Activated T-cell treated with anti-CD3 and anti-CD28 coated beads, Interleukin-2, amount 50 U/mL, for 4 hours (primary cell): Measurements from ENCODE around the gene ZNF382. TPM values are rescaled to one million over a fixed set of nuclear protein-coding genes. Genes with fewer than 3 reads are reported as not detected.
"Not testable (repeated sequence)": the region's sequence is repeated elsewhere in the genome, so short reads cannot be mapped to it uniquely, and the experiment has no call there.

Source experiments
- ATAC-seq, 2 donors: fragments of 200-7000 bp; cut with Tn5 transposase; one replicate each; pipeline ENCODE4 v1.10.0; 2021
- DNase-seq: peaks from one replicate; pipeline ENCODE4 v3.0.0-alpha.2; 2020
- H3K27me3 Mint-ChIP-seq: one replicate; pipeline ENCODE4 v1.8.0; 2021; ENCODE audit warnings: low read depth, mixed read lengths
- H3K36me3 Mint-ChIP-seq: one replicate; pipeline ENCODE4 v1.8.0; 2022; ENCODE audit warnings: mixed read lengths; ENCODE audit not compliant: insufficient read depth
- H3K4me1 Mint-ChIP-seq: one replicate; pipeline ENCODE4 v1.8.0; 2021; ENCODE audit warnings: low read depth, mixed read lengths
- H3K4me3 Mint-ChIP-seq: one replicate; pipeline ENCODE4 v1.8.0; 2021; ENCODE audit warnings: mild to moderate bottlenecking, moderate library complexity, mixed read lengths
- H3K9me3 Mint-ChIP-seq: one replicate; pipeline ENCODE4 v1.8.0; 2021; ENCODE audit warnings: mixed read lengths
- total RNA-seq, 3 donors: library from RNA; stranded (reverse); gene quantifications; one replicate each; pipeline ENCODE4 v1.2.1, GENCODE V29; 2021

ZNF382 gene
- total RNA-seq: 1 to 10 TPM; 6.2 to 9.7 (median 6.5) TPM

DNA sequence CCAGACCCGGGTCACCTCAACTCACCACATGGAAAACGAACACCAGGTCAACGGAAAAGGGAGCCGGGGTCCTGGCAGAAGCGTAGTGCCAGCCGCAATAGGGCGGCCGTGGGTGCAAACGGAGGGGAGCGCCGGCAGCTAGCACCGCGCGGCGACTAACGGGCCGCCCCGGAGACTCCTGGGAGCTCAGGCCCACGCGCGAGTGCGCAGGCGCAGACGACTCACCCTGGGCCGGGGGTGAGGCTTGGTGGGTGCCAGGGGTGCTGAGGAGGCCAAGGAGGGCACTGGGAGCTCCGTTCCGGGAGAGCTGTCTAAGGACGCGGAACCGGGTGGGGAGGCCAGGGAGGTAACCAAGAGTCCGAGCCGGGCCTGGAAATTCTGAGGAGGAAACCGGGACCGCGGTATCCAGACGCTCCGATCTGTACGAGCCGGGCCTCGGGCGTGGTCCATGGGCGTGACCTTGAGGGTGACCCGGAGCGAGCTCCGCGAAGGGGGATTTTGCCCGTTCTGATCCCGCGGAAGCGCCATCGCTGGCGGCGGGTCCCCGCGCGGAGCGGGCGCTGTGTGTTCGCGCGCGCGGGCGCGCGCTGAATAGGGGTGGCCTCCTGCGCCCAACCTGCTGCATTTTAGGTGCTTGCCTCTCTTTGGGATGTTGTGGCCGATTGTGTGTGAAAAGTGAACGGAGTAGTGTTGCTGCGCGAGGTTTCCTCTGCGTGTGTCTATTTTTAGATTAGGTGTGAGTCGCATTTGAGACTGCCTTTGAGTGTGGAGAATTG lies at the start of gene ZNF382:
ZNF382 (plus strand) TSS at position 213 of the 776 bp plus-strand sequence. CDS start 4,602 bp downstream, outside the sequence.
- peak; percentile 89 for DNase-seq
- peak within 1 kb of the TSS; percentile 87 for H3K4me3 Mint-ChIP-seq
- H3K4me1 Mint-ChIP-seq: peaks cover 23% of the 10 kb centered on the region
- peaks cover 16% of the 10 kb centered on the region for H3K9me3 Mint-ChIP-seq
- H3K36me3 Mint-ChIP-seq: peaks cover 28% of the 10 kb centered on the region
- no peaks in the 10 kb centered on the region for H3K27me3 Mint-ChIP-seq
- ATAC-seq: peak; percentile 84 to 86

GRCh38 chr19:36564391-36564790 lies 40.7 kb upstream of the ZNF382 start:
- no peaks in the 10 kb centered on the region for H3K27me3 Mint-ChIP-seq
- ATAC-seq (no peak), DNase-seq (no peak)
- peaks cover 51% of the 10 kb centered on the region for H3K9me3 Mint-ChIP-seq
- peaks cover 7% of the 10 kb centered on the region for H3K4me1 Mint-ChIP-seq
- H3K4me3 Mint-ChIP-seq: no peak overlapping the region
- H3K36me3 Mint-ChIP-seq: peaks cover 82% of the 10 kb centered on the region

DNA sequence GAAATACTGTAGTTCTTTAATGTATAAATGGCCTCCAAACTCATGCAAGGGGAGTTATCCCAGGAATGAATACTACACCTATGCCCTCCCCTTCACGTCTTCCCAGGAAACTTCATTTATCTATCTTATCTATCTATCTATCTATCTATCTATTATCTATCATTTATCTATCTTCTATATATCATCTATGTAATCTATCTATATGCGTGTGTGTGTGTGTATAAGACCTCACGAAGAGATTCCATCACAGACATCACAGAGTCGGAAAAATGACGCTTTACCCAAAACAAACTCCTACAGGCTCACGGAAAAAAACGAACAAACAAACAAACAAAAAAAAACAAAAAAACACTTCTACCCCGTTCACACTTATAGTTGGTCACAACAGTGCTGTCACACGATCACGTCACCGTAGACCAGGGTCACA lies 32.5 kb upstream of the ZNF382 start:
- no peak for ATAC-seq
- H3K4me3 Mint-ChIP-seq: peak overlapping the region; percentile 96
- peaks cover 36% of the 10 kb centered on the region for H3K4me1 Mint-ChIP-seq
- H3K9me3 Mint-ChIP-seq: peaks cover 11% of the 10 kb centered on the region
- peaks cover 47% of the 10 kb centered on the region for H3K36me3 Mint-ChIP-seq
- DNase-seq: no peak
- H3K27me3 Mint-ChIP-seq: no peaks in the 10 kb centered on the region

GRCh38 chr19:36573020-36573894 lies 31.9 kb upstream of the ZNF382 start, which contains the start of gene ZNF529:
Gene ZNF529 (minus strand): TSS chr19:36573292. CDS start chr19:36572346, 946 bp downstream.
- H3K9me3 Mint-ChIP-seq: peaks cover 7% of the 10 kb centered on the region
- H3K27me3 Mint-ChIP-seq: no peaks in the 10 kb centered on the region
- H3K36me3 Mint-ChIP-seq: peaks cover 42% of the 10 kb centered on the region
- H3K4me1 Mint-ChIP-seq: peaks cover 32% of the 10 kb centered on the region
- DNase-seq (peak; percentile 73), ATAC-seq (peak; percentile 96 to 97)
- H3K4me3 Mint-ChIP-seq: peak within 1 kb of the TSS; percentile 96

GRCh38 chr19:36573895-36574720 lies 31.0 kb upstream of the ZNF382 start:
- peaks cover 37% of the 10 kb centered on the region for H3K36me3 Mint-ChIP-seq
- H3K4me1 Mint-ChIP-seq: peaks cover 32% of the 10 kb centered on the region
- no peaks in the 10 kb centered on the region for H3K27me3 Mint-ChIP-seq
- H3K9me3 Mint-ChIP-seq: peaks cover 3% of the 10 kb centered on the region
- ATAC-seq (no peak), DNase-seq (no peak)
- peak overlapping the region; percentile 96 for H3K4me3 Mint-ChIP-seq

- Mint-ChIP-seq H3K4me1 (peaks cover 32% of the 10 kb centered on the region), H3K4me3 (peak overlapping the region; percentile 96), H3K27me3 (no peaks in the 10 kb centered on the region), H3K36me3 (peaks cover 38% of the 10 kb centered on the region), H3K9me3 (peaks cover 3% of the 10 kb centered on the region)
- DNase-seq (no peak), ATAC-seq (no peak)
Measured at GRCh38 chr19:36574741-36575140, 30.4 kb upstream of the ZNF382 start.

GRCh38 chr19:36577271-36577996 lies 27.7 kb upstream of the ZNF382 start:
- Mint-ChIP-seq H3K27me3 (no peaks in the 10 kb centered on the region), H3K4me1 (peaks cover 24% of the 10 kb centered on the region), H3K4me3 (no peak overlapping the region), H3K36me3 (peaks cover 43% of the 10 kb centered on the region), H3K9me3 (peaks cover 11% of the 10 kb centered on the region)
- ATAC-seq (no peak), DNase-seq (no peak)

DNA sequence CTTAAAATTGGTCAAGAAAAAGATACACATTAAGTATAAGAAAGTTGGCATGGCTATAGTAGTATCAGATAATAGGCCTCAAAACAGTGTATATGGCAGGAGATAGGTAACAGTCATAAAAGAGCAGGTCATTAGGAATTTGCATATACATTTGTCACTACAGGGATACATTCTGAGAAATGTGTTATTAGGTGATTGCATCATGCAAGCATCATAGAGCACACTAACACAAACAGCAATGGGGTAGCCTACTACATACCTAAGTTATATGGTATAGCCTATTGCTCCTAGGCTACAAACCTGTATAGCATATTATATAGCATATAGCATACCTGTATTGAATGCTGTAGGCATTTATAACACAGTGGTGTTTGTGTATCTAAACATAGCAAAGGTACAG lies 25.9 kb upstream of the ZNF382 start:
- peaks cover 11% of the 10 kb centered on the region for H3K4me1 Mint-ChIP-seq
- DNase-seq (no peak), ATAC-seq (no peak)
- no peaks in the 10 kb centered on the region for H3K27me3 Mint-ChIP-seq
- H3K9me3 Mint-ChIP-seq: peaks cover 21% of the 10 kb centered on the region
- no peak overlapping the region for H3K4me3 Mint-ChIP-seq
- peaks cover 48% of the 10 kb centered on the region for H3K36me3 Mint-ChIP-seq

DNA sequence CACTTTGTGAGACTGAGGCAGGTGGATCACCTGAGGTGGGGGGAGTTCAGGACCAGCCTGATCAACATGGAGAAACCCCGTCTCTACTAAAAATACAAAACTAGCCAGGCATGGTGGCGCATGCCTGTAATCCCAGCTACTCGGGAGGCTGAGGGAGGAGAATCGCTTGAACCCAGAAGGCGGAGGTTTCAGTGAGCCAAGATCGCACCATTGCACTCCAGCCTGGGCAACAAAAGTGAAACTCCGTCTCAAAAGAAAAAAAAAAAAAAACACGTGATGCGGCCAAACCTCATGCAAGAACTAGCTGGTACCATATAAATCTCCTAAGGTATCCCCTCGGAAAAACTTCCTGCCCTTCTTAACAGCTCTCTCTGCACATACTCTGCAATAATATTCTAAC lies 2.4 kb upstream of the ZNF382 start:
- ATAC-seq, H3K9me3 Mint-ChIP-seq, DNase-seq, H3K4me3 Mint-ChIP-seq, H3K27me3 Mint-ChIP-seq: not testable (repeated sequence)
- Mint-ChIP-seq H3K36me3 (peaks cover 11% of the 10 kb centered on the region), H3K4me1 (peaks cover 23% of the 10 kb centered on the region)

GRCh38 chr19:36604656-36605100 lies 435 bp upstream of the ZNF382 start:
- ATAC-seq (peak; percentile 93), DNase-seq (peak; percentile 85)
- Mint-ChIP-seq H3K4me1 (peaks cover 23% of the 10 kb centered on the region), H3K9me3 (peaks cover 16% of the 10 kb centered on the region), H3K36me3 (peaks cover 22% of the 10 kb centered on the region), H3K4me3 (peak overlapping the region; percentile 87), H3K27me3 (no peaks in the 10 kb centered on the region)

- peaks cover 23% of the 10 kb centered on the region for H3K4me1 Mint-ChIP-seq
- DNase-seq: no peak
- ATAC-seq: peak; percentile 6 to 7
- H3K36me3 Mint-ChIP-seq: peaks cover 32% of the 10 kb centered on the region
- H3K9me3 Mint-ChIP-seq: peaks cover 16% of the 10 kb centered on the region
- no peaks in the 10 kb centered on the region for H3K27me3 Mint-ChIP-seq
- H3K4me3 Mint-ChIP-seq: peak overlapping the region; percentile 87
Measured at GRCh38 chr19:36605877-36606478, 865 bp downstream of the ZNF382 start.

DNA sequence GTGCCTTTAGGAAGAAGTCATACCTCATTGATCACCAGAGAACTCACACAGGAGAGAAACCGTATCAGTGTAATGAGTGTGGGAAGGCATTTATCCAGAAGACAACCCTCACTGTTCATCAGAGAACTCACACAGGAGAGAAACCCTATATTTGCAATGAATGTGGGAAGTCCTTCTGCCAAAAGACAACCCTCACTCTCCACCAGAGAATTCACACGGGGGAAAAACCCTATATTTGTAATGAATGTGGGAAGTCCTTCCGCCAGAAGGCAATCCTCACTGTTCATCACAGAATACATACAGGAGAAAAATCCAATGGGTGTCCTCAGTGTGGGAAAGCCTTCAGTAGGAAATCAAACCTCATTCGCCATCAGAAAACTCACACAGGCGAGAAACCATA lies 21.9 kb downstream of the ZNF382 start:
- ATAC-seq (no peak), DNase-seq (no peak)
- H3K27me3 Mint-ChIP-seq: no peaks in the 10 kb centered on the region
- H3K9me3 Mint-ChIP-seq: peaks cover 46% of the 10 kb centered on the region
- H3K4me1 Mint-ChIP-seq: no peaks in the 10 kb centered on the region
- H3K4me3 Mint-ChIP-seq: no peak overlapping the region
- peaks cover 37% of the 10 kb centered on the region for H3K36me3 Mint-ChIP-seq

GRCh38 chr19:36635342-36635741 lies 30.2 kb downstream of the ZNF382 start:
- DNase-seq (no peak), ATAC-seq (no peak)
- no peaks in the 10 kb centered on the region for H3K4me1 Mint-ChIP-seq
- H3K27me3 Mint-ChIP-seq: no peaks in the 10 kb centered on the region
- peaks cover 42% of the 10 kb centered on the region for H3K9me3 Mint-ChIP-seq
- no peak overlapping the region for H3K4me3 Mint-ChIP-seq
- peaks cover 37% of the 10 kb centered on the region for H3K36me3 Mint-ChIP-seq
